ENCODE data around the gene CDK2. TPM values are rescaled to one million over a fixed set of nuclear protein-coding genes. Genes with fewer than 3 reads are reported as not detected.

Gene CDK2
- total RNA-seq, 4 donors from 2014 or later: 22.1 to 54.4 (median 31.2) TPM

GRCh38 chr12:55925870-55926737 is 40.5 kb upstream of the CDK2 start:
- Histone ChIP-seq H3K36me3 (peaks cover 0 to 30% of the 10 kb centered on the region in 2 donors), H3K4me3 (peak overlapping the region; percentile 91 to 96), H3K4me1 (peaks cover 2 to 63% (median 22%) of the 10 kb centered on the region in 3 donors), H3K27ac (peak overlapping the region; percentile 94 to 98 (median 96)), H3K9me3 (no peaks in the 10 kb centered on the region), H3K27me3 (no peaks in the 10 kb centered on the region)
- TF ChIP-seq POLR2A (IDR thresholded peaks at IDR 0.05): no peak
- no peak for TF ChIP-seq POLR2AphosphoS5 (IDR thresholded peaks at IDR 0.05)
- TF ChIP-seq EP300 (IDR thresholded peaks at IDR 0.05): no peak
- TF ChIP-seq CTCF (IDR thresholded peaks at IDR 0.05): no peak
- WGBS, 2 donors (ENCODE audit: low coverage in 1 of 2): 10 to 22% methylated on average over 5 to 10 of the region's 10 CpGs
- ATAC-seq: no peak

GRCh38 chr12:55926738-55927587 is 39.7 kb upstream of the CDK2 start:
- Histone ChIP-seq H3K27me3 (no peaks in the 10 kb centered on the region), H3K4me1 (peaks cover 3 to 60% (median 25%) of the 10 kb centered on the region in 3 donors), H3K36me3 (peaks cover 0 to 27% of the 10 kb centered on the region in 2 donors), H3K4me3 (peak overlapping the region; percentile 91 to 96), H3K27ac (peak overlapping the region; percentile 94 to 98 (median 96)), H3K9me3 (no peaks in the 10 kb centered on the region)
- 0% methylated on average over 13 to 17 of the region's 42 CpGs for WGBS, 2 donors (ENCODE audit: low coverage in 1 of 2)
- TF ChIP-seq EP300 (IDR thresholded peaks at IDR 0.05): no peak
- peak; percentile 56 to 87 (median 60) for TF ChIP-seq CTCF (IDR thresholded peaks at IDR 0.05)
- no peak for TF ChIP-seq POLR2AphosphoS5 (IDR thresholded peaks at IDR 0.05)
- TF ChIP-seq POLR2A (IDR thresholded peaks at IDR 0.05): peak in 1 of 2 donors; percentile 25
- peak; percentile 85 for ATAC-seq

- 0 to 11% methylated on average over 8 to 21 of the region's 49 CpGs for WGBS, 2 donors (ENCODE audit: low coverage in 1 of 2)
- peaks cover 3 to 65% (median 31%) of the 10 kb centered on the region in 3 donors for H3K4me1 ChIP-seq
These were observed 38.8 kb upstream of the CDK2 start, which contains the start of gene PYM1 for GRCh38 chr12:55927588-55928502. Gene PYM1 (minus strand): TSS chr12:55927894. CDS start chr12:55927761, 133 bp downstream.

More at GRCh38 chr12:55927588-55928502, 38.8 kb upstream of the CDK2 start, which contains the start of gene PYM1:
- TF ChIP-seq POLR2AphosphoS5 (IDR thresholded peaks at IDR 0.05): no peak
- TF ChIP-seq CTCF (IDR thresholded peaks at IDR 0.05): peak in 1 of 4 experiments; percentile 16
- peak; percentile 40 to 50 for TF ChIP-seq POLR2A (IDR thresholded peaks at IDR 0.05)
- ATAC-seq: peak; percentile 60
- Histone ChIP-seq H3K27ac (peak within 1 kb of the TSS; percentile 94 to 98 (median 96)), H3K27me3 (no peaks in the 10 kb centered on the region), H3K9me3 (no peaks in the 10 kb centered on the region), H3K4me3 (peak within 1 kb of the TSS; percentile 91 to 96), H3K36me3 (peaks cover 0 to 19% of the 10 kb centered on the region in 2 donors)

All from gastroesophageal sphincter (tissue), 4 donors.